Measurements from ENCODE around the gene FOSB. TPM values are rescaled to one million over a fixed set of nuclear protein-coding genes. Genes with fewer than 3 reads are reported as not detected.

Gene FOSB
- total and polyA plus RNA-seq, 9 of the 15 experiments (the other 6 are each of a cell fraction or from before 2014, with no cell fraction given): 0.11 to 2.7 (median 0.73) TPM

DNA sequence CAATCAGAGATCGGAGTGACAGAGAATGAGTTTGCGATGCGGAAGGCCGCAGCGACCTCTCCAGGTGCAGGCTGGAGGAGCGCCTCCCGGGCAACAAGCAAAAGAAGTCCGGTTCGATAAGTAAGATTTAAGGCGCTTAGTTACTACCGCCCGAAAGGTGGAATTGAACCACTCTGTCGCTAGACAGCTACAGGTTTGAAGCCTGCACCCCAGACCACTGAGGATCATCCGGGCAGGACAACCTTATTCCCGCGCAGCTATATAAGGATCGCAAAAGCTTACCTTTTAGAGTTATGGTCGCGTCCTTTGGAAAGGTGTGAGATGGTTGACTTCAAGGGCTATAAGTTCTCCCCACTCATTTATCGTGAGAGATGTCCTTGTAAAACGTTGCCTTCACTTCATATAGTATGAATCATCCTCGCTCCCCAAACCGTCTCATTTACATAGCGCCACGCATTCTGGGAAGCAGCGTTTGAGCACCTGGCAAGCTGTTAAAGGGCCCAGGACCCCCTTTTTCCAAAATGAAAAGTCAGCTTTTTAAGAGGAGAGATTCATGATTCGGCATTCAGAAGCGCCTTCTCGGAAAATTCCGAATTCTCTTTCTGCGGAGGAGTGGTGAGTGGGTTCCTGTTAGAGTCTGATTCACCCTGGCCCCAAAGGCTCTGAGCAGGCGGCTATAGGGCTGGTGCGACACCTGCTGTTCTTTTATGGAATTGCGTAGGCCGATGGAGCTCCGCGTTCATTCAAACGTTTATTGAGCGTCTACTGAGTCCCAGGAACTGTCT is 10.8 kb downstream of the FOSB start (continued):
- TF ChIP-seq, protein P1, sequence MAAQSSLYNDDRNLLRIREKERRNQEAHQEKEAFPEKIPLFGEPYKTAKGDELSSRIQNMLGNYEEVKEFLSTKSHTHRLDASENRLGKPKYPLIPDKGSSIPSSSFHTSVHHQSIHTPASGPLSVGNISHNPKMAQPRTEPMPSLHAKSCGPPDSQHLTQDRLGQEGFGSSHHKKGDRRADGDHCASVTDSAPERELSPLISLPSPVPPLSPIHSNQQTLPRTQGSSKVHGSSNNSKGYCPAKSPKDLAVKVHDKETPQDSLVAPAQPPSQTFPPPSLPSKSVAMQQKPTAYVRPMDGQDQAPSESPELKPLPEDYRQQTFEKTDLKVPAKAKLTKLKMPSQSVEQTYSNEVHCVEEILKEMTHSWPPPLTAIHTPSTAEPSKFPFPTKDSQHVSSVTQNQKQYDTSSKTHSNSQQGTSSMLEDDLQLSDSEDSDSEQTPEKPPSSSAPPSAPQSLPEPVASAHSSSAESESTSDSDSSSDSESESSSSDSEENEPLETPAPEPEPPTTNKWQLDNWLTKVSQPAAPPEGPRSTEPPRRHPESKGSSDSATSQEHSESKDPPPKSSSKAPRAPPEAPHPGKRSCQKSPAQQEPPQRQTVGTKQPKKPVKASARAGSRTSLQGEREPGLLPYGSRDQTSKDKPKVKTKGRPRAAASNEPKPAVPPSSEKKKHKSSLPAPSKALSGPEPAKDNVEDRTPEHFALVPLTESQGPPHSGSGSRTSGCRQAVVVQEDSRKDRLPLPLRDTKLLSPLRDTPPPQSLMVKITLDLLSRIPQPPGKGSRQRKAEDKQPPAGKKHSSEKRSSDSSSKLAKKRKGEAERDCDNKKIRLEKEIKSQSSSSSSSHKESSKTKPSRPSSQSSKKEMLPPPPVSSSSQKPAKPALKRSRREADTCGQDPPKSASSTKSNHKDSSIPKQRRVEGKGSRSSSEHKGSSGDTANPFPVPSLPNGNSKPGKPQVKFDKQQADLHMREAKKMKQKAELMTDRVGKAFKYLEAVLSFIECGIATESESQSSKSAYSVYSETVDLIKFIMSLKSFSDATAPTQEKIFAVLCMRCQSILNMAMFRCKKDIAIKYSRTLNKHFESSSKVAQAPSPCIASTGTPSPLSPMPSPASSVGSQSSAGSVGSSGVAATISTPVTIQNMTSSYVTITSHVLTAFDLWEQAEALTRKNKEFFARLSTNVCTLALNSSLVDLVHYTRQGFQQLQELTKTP (IDR thresholded peaks at IDR 0.05; ENCODE audit: low read depth in 1 of 2, partially characterized antibody in 2 of 2): peak; percentile 73 to 90
- TF ChIP-seq ZNF41 (CRISPR knock-in tag; conservative IDR thresholded peaks at IDR 0.05) (no peak), ZNF165 (CRISPR knock-in tag; IDR thresholded peaks at IDR 0.05; ENCODE audit: borderline replicate concordance) (no peak), BDP1 (IDR thresholded peaks at IDR 0.05; ENCODE audit: insufficient read depth, insufficient read length) (peak; percentile 88), KHSRP (IDR thresholded peaks at IDR 0.05) (no peak), HSF4 (CRISPR knock-in tag; IDR thresholded peaks at IDR 0.05; ENCODE audit: borderline replicate concordance) (no peak), MAFG (tag; conservative IDR thresholded peaks at IDR 0.05) (peak; percentile 77), ZNF274 (IDR thresholded peaks at IDR 0.05; ENCODE audit: borderline replicate concordance, low read depth, low read length) (no peak), ZNF311 (CRISPR knock-in tag; IDR thresholded peaks at IDR 0.05) (no peak), KLF1 (tag; IDR thresholded peaks at IDR 0.05) (no peak), YY1 (IDR thresholded peaks at IDR 0.05; ENCODE audit: borderline replicate concordance in 1 of 3, control insufficient read depth in 1 of 3, extremely low read depth in 1 of 3, insufficient read depth in 3 of 3, insufficient read length in 1 of 3, insufficient replicate concordance in 2 of 3, low read depth in 1 of 3, low read length in 2 of 3) (peak in 1 of 3 experiments; percentile 48), CHD2 (IDR thresholded peaks at IDR 0.05; ENCODE audit: low read depth, low read length) (no peak), HNRNPK (IDR thresholded peaks at IDR 0.05; ENCODE audit: low read depth, low read length, poor library complexity, severe bottlenecking) (no peak), MYNN (IDR thresholded peaks at IDR 0.05) (peak; percentile 99), MYNN (CRISPR knock-in tag; IDR thresholded peaks at IDR 0.05) (peak; percentile 99), ELF2 (CRISPR knock-in tag; IDR thresholded peaks at IDR 0.05) (no peak)
- TF ChIP-seq, protein P2, sequence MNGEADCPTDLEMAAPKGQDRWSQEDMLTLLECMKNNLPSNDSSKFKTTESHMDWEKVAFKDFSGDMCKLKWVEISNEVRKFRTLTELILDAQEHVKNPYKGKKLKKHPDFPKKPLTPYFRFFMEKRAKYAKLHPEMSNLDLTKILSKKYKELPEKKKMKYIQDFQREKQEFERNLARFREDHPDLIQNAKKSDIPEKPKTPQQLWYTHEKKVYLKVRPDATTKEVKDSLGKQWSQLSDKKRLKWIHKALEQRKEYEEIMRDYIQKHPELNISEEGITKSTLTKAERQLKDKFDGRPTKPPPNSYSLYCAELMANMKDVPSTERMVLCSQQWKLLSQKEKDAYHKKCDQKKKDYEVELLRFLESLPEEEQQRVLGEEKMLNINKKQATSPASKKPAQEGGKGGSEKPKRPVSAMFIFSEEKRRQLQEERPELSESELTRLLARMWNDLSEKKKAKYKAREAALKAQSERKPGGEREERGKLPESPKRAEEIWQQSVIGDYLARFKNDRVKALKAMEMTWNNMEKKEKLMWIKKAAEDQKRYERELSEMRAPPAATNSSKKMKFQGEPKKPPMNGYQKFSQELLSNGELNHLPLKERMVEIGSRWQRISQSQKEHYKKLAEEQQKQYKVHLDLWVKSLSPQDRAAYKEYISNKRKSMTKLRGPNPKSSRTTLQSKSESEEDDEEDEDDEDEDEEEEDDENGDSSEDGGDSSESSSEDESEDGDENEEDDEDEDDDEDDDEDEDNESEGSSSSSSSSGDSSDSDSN (IDR thresholded peaks at IDR 0.05; ENCODE audit: borderline replicate concordance in 1 of 2, low read depth in 2 of 2, low read length in 2 of 2): peak in 1 of 2 experiments; percentile 94; a peak in 2 of 4 replicates
